A549 (cell line): ENCODE measurements around the gene MAN1C1. TPM values are rescaled to one million over a fixed set of nuclear protein-coding genes. Genes with fewer than 3 reads are reported as not detected.

Experiments
- ATAC-seq, 2 experiments: fragments of 200-7000 bp in 1 of 2; fragments of >200 bp in 1 of 2; cut with Nextera tagmentation in 1 of 2; cut with Tn5 transposase in 1 of 2; 3 replicates each; pipeline versions ENCODE4 v1.8.0 to v1.9.1; 2018 to 2020; ENCODE audit warnings: mild to moderate bottlenecking in 1 of 2, moderate library complexity in 1 of 2
- CTCF ChIA-PET: fragments of 300-600 bp; sonication (Branson Sonifier 250); formaldehyde crosslinking; extraction: SDS; loops from one replicate; lab custom pipeline; 2021; ENCODE audit warnings: antibody characterized with exemption, inconsistent platforms; lab: Yijun Ruan, JAX
- POLR2A ChIA-PET: fragments of 350-600 bp; formaldehyde crosslinking; extraction: SDS; loops from one replicate; lab custom pipeline; 2021; ENCODE audit warnings: antibody characterized with exemption, inconsistent platforms; lab: Yijun Ruan, JAX
- DNase-seq, 2 experiments: peaks; one replicate each; pipeline versions ENCODE4 v3.0.0 to v3.0.0-alpha.2; 2011 to 2016; ENCODE audit warnings: low read depth in 1 of 2, low spot score in 1 of 2
- FAIRE-seq: peaks from 2 replicates; lab custom pipeline; 2011; peaks lifted over from hg19 to GRCh38; lab: Jason Lieb, UNC
- H3K27ac ChIP-seq, 2 experiments: fragments of >200 bp; sonication (Bioruptor Twin); formaldehyde crosslinking; 3 replicates each; pipeline ENCODE4 v1.5.1; 2016 to 2017
- H3K4me1 ChIP-seq: fragments of >200 bp; sonication (Bioruptor Twin); formaldehyde crosslinking; 3 replicates; pipeline ENCODE4 v1.6.1; 2016
- H3K4me2 ChIP-seq: fragments of >200 bp; sonication (Bioruptor Twin); formaldehyde crosslinking; 3 replicates; pipeline ENCODE4 v1.6.1; 2016
- H3K4me3 ChIP-seq: fragments of >200 bp; sonication (Bioruptor Twin); formaldehyde crosslinking; 3 replicates; pipeline ENCODE4 v1.5.1; 2016
- H3K9me3 ChIP-seq: fragments of >200 bp; sonication (Bioruptor Twin); formaldehyde crosslinking; 3 replicates; pipeline ENCODE4 v1.6.1; 2016
- BHLHE40 ChIP-seq: IDR thresholded peaks from 2 replicates; pipeline ENCODE4 v1.6.1; 2012; ENCODE audit warnings: low read depth, low read length, inconsistent platforms
- CBX2 ChIP-seq: fragments of 200-600 bp; sonication (generic); IDR thresholded peaks from 2 replicates; pipeline ENCODE4 v1.6.1; 2016; ENCODE audit warnings: low read depth, mild to moderate bottlenecking, borderline replicate concordance
- CEBPB ChIP-seq, 2 experiments: fragments of >200 bp in 1 of 2; sonication (Bioruptor Twin) in 1 of 2; formaldehyde crosslinking in 1 of 2; IDR thresholded peaks; 2 replicates each; pipeline ENCODE4 v1.6.1; 2012 to 2016
- CHD2 ChIP-seq: fragments of 150-350 bp; IDR thresholded peaks from 2 replicates; pipeline ENCODE4 v1.6.1; 2014; ENCODE audit warnings: low read length; ENCODE audit not compliant: partially characterized antibody
- CHD4 ChIP-seq: fragments of 200-600 bp; sonication (generic); IDR thresholded peaks from 2 replicates; pipeline ENCODE4 v1.6.1; 2016; ENCODE audit warnings: antibody characterized with exemption, mild to moderate bottlenecking, borderline replicate concordance
- EHF ChIP-seq: fragments of 250-450 bp; sonication (Bioruptor Pico); IDR thresholded peaks from 2 replicates; pipeline ENCODE4 v1.5.0; 2020; ENCODE audit warnings: mild to moderate bottlenecking
- EHMT2 ChIP-seq: fragments of 200-600 bp; sonication (generic); IDR thresholded peaks from 2 replicates; pipeline ENCODE4 v1.6.1; 2016; ENCODE audit warnings: antibody characterized with exemption, low read depth, mild to moderate bottlenecking, moderate library complexity
- ESRRA ChIP-seq: fragments of 150-350 bp; IDR thresholded peaks from 2 replicates; pipeline ENCODE4 v1.6.1; 2014; ENCODE audit warnings: mild to moderate bottlenecking, low read length, borderline replicate concordance
- JUNB ChIP-seq: fragments of >200 bp; sonication (Bioruptor Twin); formaldehyde crosslinking; IDR thresholded peaks from 2 replicates; pipeline ENCODE4 v1.6.1; 2016
- MAX ChIP-seq: IDR thresholded peaks from 2 replicates; pipeline ENCODE4 v1.6.1; 2012
- NFE2L2 ChIP-seq: fragments of 150-350 bp; conservative IDR thresholded peaks from 2 replicates; pipeline ENCODE4 v1.6.1; 2014; ENCODE audit warnings: low read length
- NPAS2 ChIP-seq: fragments of 250-450 bp; sonication (Bioruptor Pico); IDR thresholded peaks from 2 replicates; pipeline ENCODE4 v1.8.0; 2022; ENCODE audit warnings: mild to moderate bottlenecking, moderate library complexity, borderline replicate concordance
- RCOR1 ChIP-seq: fragments of 150-350 bp; IDR thresholded peaks from 2 replicates; pipeline ENCODE4 v1.6.1; 2014; ENCODE audit warnings: antibody characterized with exemption, low read length, low read depth
- REST ChIP-seq: fragments of 200-600 bp; sonication (generic); IDR thresholded peaks from 2 replicates; pipeline ENCODE4 v1.6.1; 2016; ENCODE audit warnings: antibody characterized with exemption, mild to moderate bottlenecking, moderate library complexity
- RFX5 ChIP-seq: fragments of 450-650 bp; IDR thresholded peaks from 2 replicates; pipeline ENCODE4 v1.7.1; 2014; ENCODE audit warnings: antibody characterized with exemption, mild to moderate bottlenecking, moderate library complexity
- RNF2 ChIP-seq: fragments of 200-600 bp; sonication (generic); IDR thresholded peaks from 2 replicates; pipeline ENCODE4 v1.6.1; 2016; ENCODE audit warnings: low read depth, mild to moderate bottlenecking, antibody characterized with exemption, moderate library complexity, borderline replicate concordance
- SREBF2 ChIP-seq: fragments of 450-650 bp; IDR thresholded peaks from 2 replicates; pipeline ENCODE4 v1.6.1; 2014; ENCODE audit warnings: mild to moderate bottlenecking, moderate library complexity
- ZC3H11A ChIP-seq: fragments of 450-650 bp; IDR thresholded peaks from 2 replicates; pipeline ENCODE4 v1.6.1; 2014; ENCODE audit warnings: antibody characterized with exemption, mild to moderate bottlenecking
- ZFP36 ChIP-seq: fragments of 450-650 bp; IDR thresholded peaks from 2 replicates; pipeline ENCODE4 v1.6.1; 2014; ENCODE audit warnings: borderline replicate concordance; ENCODE audit not compliant: partially characterized antibody
- ZNF302 ChIP-seq: fragments of 250-450 bp; sonication (Bioruptor Pico); IDR thresholded peaks from 2 replicates; pipeline ENCODE4 v1.9.0; 2021; ENCODE audit warnings: inconsistent platforms, mild to moderate bottlenecking, moderate library complexity
- WGBS: methylation state at CpG from one replicate; pipeline ENCODE4 v1.1.6; 2017; ENCODE audit errors: missing lambda C conversion rate; 5-methylcytosine and 5-hydroxymethylcytosine counted together
- polyA plus RNA-seq, 4 experiments: library from polyadenylated mRNA; depleted of rRNA in 3 of 4; stranded (reverse); fragments of >200 nt; fragmentation: RNase III in 1 of 4; extraction: RNeasy Plus Mini Kit Qiagen cat#74134 plus additional on column Dnase treatment in 1 of 4; gene quantifications; 2 replicates in 3 of 4; 3 replicates in 1 of 4; pipeline ENCODE4 v1.2.3, GENCODE V29; 2011 to 2017
- TF ChIP-seq, protein P1 (sequence below): fragments of 250-450 bp; sonication (Bioruptor Pico); IDR thresholded peaks from 2 replicates; pipeline ENCODE4 v1.5.0; 2020; ENCODE audit warnings: low read depth, mild to moderate bottlenecking, moderate library complexity
- TF ChIP-seq, protein P2 (sequence below): IDR thresholded peaks from 2 replicates; pipeline ENCODE4 v1.6.1; 2012

Gene MAN1C1
- polyA plus RNA-seq, 2 of the 4 experiments (the other 2 are of a cell fraction) = 0.22 to 0.27 TPM

- DNase-seq = no peak
- no peaks in the 10 kb centered on the region for H3K4me1 ChIP-seq
- H3K4me3 ChIP-seq = no peak overlapping the region
- POLR2A ChIA-PET = no interaction called here
- ATAC-seq = no peak
- FAIRE-seq = no peak
- CTCF ChIA-PET = no interaction called here
- no peaks in the 10 kb centered on the region for H3K9me3 ChIP-seq
- 67% methylated on average over 10 of the region's 14 CpGs for WGBS
- no peak overlapping the region for H3K27ac ChIP-seq
- no peak for TF ChIP-seq CHD4
- TF ChIP-seq REST = no peak
- no peak for TF ChIP-seq ZNF302 (CRISPR knock-in tag)
- TF ChIP-seq EHMT2 = no peak
- TF ChIP-seq RCOR1 = no peak
- TF ChIP-seq CHD2 = no peak
- TF ChIP-seq, protein P1, sequence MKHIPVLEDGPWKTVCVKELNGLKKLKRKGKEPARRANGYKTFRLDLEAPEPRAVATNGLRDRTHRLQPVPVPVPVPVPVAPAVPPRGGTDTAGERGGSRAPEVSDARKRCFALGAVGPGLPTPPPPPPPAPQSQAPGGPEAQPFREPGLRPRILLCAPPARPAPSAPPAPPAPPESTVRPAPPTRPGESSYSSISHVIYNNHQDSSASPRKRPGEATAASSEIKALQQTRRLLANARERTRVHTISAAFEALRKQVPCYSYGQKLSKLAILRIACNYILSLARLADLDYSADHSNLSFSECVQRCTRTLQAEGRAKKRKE = no peak
- no peak for TF ChIP-seq RFX5
- TF ChIP-seq RNF2 = no peak
- TF ChIP-seq NFE2L2 = no peak
- TF ChIP-seq EHF (CRISPR knock-in tag) = no peak
- TF ChIP-seq JUNB = no peak
- TF ChIP-seq NPAS2 (CRISPR knock-in tag) = no peak
- TF ChIP-seq, all 56 proteins: peak for 0
- no peak overlapping the region for H3K4me2 ChIP-seq
Observed at GRCh38 chr1:25583519-25584370, 32.8 kb upstream of the MAN1C1 start.

GRCh38 chr1:25586181-25586588, 30.4 kb upstream of the MAN1C1 start:
- H3K4me1 ChIP-seq = no peaks in the 10 kb centered on the region
- FAIRE-seq = no peak
- no peaks in the 10 kb centered on the region for H3K9me3 ChIP-seq
- no peak for DNase-seq
- no peak overlapping the region for H3K4me2 ChIP-seq
- CTCF ChIA-PET = interaction anchor here (0.9 kb wide), 1 partner anchor 64 kb away, joined by 3 read pairs; no protein-coding TSS in a partner anchor
- no peak for TF ChIP-seq ZNF302 (CRISPR knock-in tag)
- no peak for TF ChIP-seq SREBF2
- TF ChIP-seq NPAS2 (CRISPR knock-in tag) = no peak
- no peak for TF ChIP-seq MAX
- no peak for TF ChIP-seq CHD2
- no peak for TF ChIP-seq BHLHE40
- TF ChIP-seq CEBPB (IDR thresholded peaks at IDR 0.05) = no peak
- no peak for TF ChIP-seq ESRRA
- TF ChIP-seq, protein P2, sequence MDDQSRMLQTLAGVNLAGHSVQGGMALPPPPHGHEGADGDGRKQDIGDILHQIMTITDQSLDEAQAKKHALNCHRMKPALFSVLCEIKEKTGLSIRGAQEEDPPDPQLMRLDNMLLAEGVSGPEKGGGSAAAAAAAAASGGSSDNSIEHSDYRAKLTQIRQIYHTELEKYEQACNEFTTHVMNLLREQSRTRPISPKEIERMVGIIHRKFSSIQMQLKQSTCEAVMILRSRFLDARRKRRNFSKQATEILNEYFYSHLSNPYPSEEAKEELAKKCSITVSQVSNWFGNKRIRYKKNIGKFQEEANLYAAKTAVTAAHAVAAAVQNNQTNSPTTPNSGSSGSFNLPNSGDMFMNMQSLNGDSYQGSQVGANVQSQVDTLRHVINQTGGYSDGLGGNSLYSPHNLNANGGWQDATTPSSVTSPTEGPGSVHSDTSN = no peak
- TF ChIP-seq ZFP36 = no peak
- no peak for TF ChIP-seq CBX2
- TF ChIP-seq ZC3H11A = no peak
- TF ChIP-seq, all 56 proteins: peak for 0
- H3K27ac ChIP-seq = no peak overlapping the region
- 89% methylated on average over 10 of the region's 16 CpGs for WGBS
- ATAC-seq = no peak
- POLR2A ChIA-PET = no interaction called here
- no peak overlapping the region for H3K4me3 ChIP-seq
